ENCODE results near the gene IDH3A. TPM values are rescaled to one million over a fixed set of nuclear protein-coding genes. Genes with fewer than 3 reads are reported as not detected.

Gene IDH3A
- total RNA-seq = 38.9 and 54.4 TPM in 2 replicates

GRCh38 chr15:78149068-78149804 is at the start of gene IDH3A:
Gene IDH3A, plus strand, starts transcription at chr15:78149362. Its CDS starts 42 bp downstream, at chr15:78149404.

GRCh38 chr15:78131295-78132061 is 17.7 kb upstream of the IDH3A start, which contains the start of gene CIB2:
Gene CIB2, minus strand, starts transcription at chr15:78131445. Its CDS starts 230 bp downstream, at chr15:78131215.

Other genes starting within 250 kb of the IDH3A start
- gene TBC1D2B, start 71.7 kb upstream of the IDH3A start, total RNA-seq = 46.5 and 51.0 TPM in 2 replicates
- gene SH2D7, start 56.8 kb upstream of the IDH3A start, total RNA-seq = not detected in 2 replicates
- gene CIB2, start 17.9 kb upstream of the IDH3A start, total RNA-seq = 3.8 and 4.1 TPM in 2 replicates
- 0.13 TPM in 1 of 2 replicates, not detected in the other for gene ACSBG1, start 85.2 kb downstream of the IDH3A start, total RNA-seq
- gene DNAJA4, start 115.2 kb downstream of the IDH3A start, total RNA-seq = 3.4 and 4.2 TPM in 2 replicates
- gene SKIC8, start 150.2 kb downstream of the IDH3A start, total RNA-seq = 47.2 and 62.3 TPM in 2 replicates
- gene CRABP1, start 191.0 kb downstream of the IDH3A start, total RNA-seq = not detected in 2 replicates

Measured in articular chondrocyte of knee joint (primary cell).